GM12878 (cell line): ENCODE results near the gene PRORP. TPM values are rescaled to one million over a fixed set of nuclear protein-coding genes. Genes with fewer than 3 reads are reported as not detected.

Experiments used
- ATAC-seq: fragments of 200-7000 bp; cut with Tn5 transposase; 3 replicates; pipeline ENCODE4 v1.9.1; 2020; ENCODE audit warnings: mild to moderate bottlenecking, moderate library complexity
- BruUV-seq: library from RNA; stranded (reverse); fragments of 400-500 nt; replicated peaks from 2 replicates; lab custom pipeline; 2021; lab: Mats Ljungman, UMichigan
- CTCF ChIA-PET: fragments of 300-600 bp; sonication (Branson Sonifier 250); formaldehyde crosslinking; extraction: SDS; loops from one replicate; lab custom pipeline; 2021; ENCODE audit warnings: inconsistent platforms; lab: Yijun Ruan, JAX
- POLR2A ChIA-PET: fragments of 350-600 bp; formaldehyde crosslinking; extraction: SDS; loops from one replicate; lab custom pipeline; 2021; ENCODE audit warnings: inconsistent platforms; lab: Charles Lee
- RAD21 ChIA-PET: fragments of 300-600 bp; sonication (Branson Sonifier 250); formaldehyde crosslinking; loops from one replicate; lab custom pipeline; 2023; ENCODE audit warnings: antibody characterized with exemption; ENCODE audit not compliant: unreplicated experiment; lab: Charles Lee
- SMC1A ChIA-PET: fragments of 300-600 bp; sonication (Branson Sonifier 250); formaldehyde crosslinking; loops from one replicate; lab custom pipeline; 2023; ENCODE audit not compliant: unreplicated experiment, uncharacterized antibody; lab: Charles Lee
- DNase-seq: peaks from one replicate; pipeline ENCODE4 v3.0.0-alpha.2; 2011; ENCODE audit warnings: low read depth, low spot score
- FAIRE-seq: peaks from 3 replicates; lab custom pipeline; 2011; peaks lifted over from hg19 to GRCh38; lab: Jason Lieb, UNC
- H2AFZ ChIP-seq: 2 replicates; pipeline ENCODE4 v1.6.0; 2011; ENCODE audit warnings: low read depth, low read length, control low read depth; ENCODE audit not compliant: control insufficient read depth
- H3K27ac ChIP-seq: 2 replicates; pipeline ENCODE4 v1.5.1; 2011; ENCODE audit warnings: control low read depth; ENCODE audit not compliant: control insufficient read depth, insufficient read depth
- H3K27me3 ChIP-seq, 2 experiments: replicated peaks in 1 of 2; 2 replicates each; pipeline versions ENCODE4 v1.6.0 to v1.6.1; 2011; ENCODE audit warnings: low read length in 1 of 2; ENCODE audit not compliant: control insufficient read depth in 2 of 2, insufficient read depth in 2 of 2
- H3K36me3 ChIP-seq, 2 experiments: 2 replicates each; pipeline ENCODE4 v1.5.1; 2011; ENCODE audit warnings: low read length in 1 of 2; ENCODE audit not compliant: control insufficient read depth in 2 of 2, insufficient read depth in 2 of 2
- H3K4me1 ChIP-seq: 2 replicates; pipeline ENCODE4 v1.6.1; 2011; ENCODE audit warnings: mild to moderate bottlenecking, low read length, moderate library complexity, mixed read lengths; ENCODE audit not compliant: control insufficient read depth, insufficient read depth
- H3K4me2 ChIP-seq: 2 replicates; pipeline ENCODE4 v1.6.0; 2011; ENCODE audit warnings: control low read depth; ENCODE audit not compliant: control insufficient read depth, insufficient read depth
- H3K4me3 ChIP-seq: fragments of 200-600 bp; sonication (generic); 2 replicates; pipeline ENCODE4 v1.5.1; 2016
- H3K79me2 ChIP-seq: 2 replicates; pipeline ENCODE4 v1.6.0; 2011; ENCODE audit warnings: low read length; ENCODE audit not compliant: control insufficient read depth, insufficient read depth
- H3K9ac ChIP-seq: 2 replicates; pipeline ENCODE4 v1.8.0; 2011; ENCODE audit warnings: low read length, control low read depth, mixed read lengths; ENCODE audit not compliant: control insufficient read depth, insufficient read depth
- H3K9me3 ChIP-seq: replicated peaks from 3 replicates; pipeline ENCODE4 v1.5.1; 2011; ENCODE audit warnings: mild to moderate bottlenecking, low read length; ENCODE audit not compliant: control insufficient read depth, insufficient read depth
- H4K20me1 ChIP-seq: 2 replicates; pipeline ENCODE4 v1.6.0; 2011; ENCODE audit not compliant: control insufficient read depth, insufficient read depth
- EZH2 ChIP-seq: IDR thresholded peaks from 2 replicates; pipeline ENCODE4 v1.6.1; 2012; ENCODE audit warnings: low read depth, mild to moderate bottlenecking, control low read depth, inconsistent platforms, low read length, borderline replicate concordance; ENCODE audit not compliant: control insufficient read depth
- GABPA ChIP-seq: IDR thresholded peaks from 2 replicates; pipeline ENCODE4 v1.6.1; 2014; ENCODE audit warnings: antibody characterized with exemption, low read depth, mild to moderate bottlenecking, inconsistent platforms
- HDAC6 ChIP-seq: fragments of 200-600 bp; sonication (generic); IDR thresholded peaks from one replicate; pipeline ENCODE4 v1.8.0; 2017; ENCODE audit warnings: antibody characterized with exemption; ENCODE audit not compliant: unreplicated experiment
- HDGF ChIP-seq: fragments of 450-650 bp; IDR thresholded peaks from 2 replicates; pipeline ENCODE4 v1.6.1; 2016; ENCODE audit warnings: antibody characterized with exemption
- IKZF1 ChIP-seq: fragments of 450-650 bp; conservative IDR thresholded peaks from 2 replicates; pipeline ENCODE4 v1.6.1; 2017; ENCODE audit warnings: antibody characterized with exemption, mild to moderate bottlenecking
- IRF4 ChIP-seq: IDR thresholded peaks from 2 replicates; pipeline ENCODE4 v1.6.1; 2011; ENCODE audit warnings: low read depth, low read length
- NFXL1 ChIP-seq: fragments of 450-650 bp; IDR thresholded peaks from 2 replicates; pipeline ENCODE4 v1.6.1; 2017; ENCODE audit warnings: antibody characterized with exemption, mild to moderate bottlenecking, borderline replicate concordance
- NR2F1 ChIP-seq: fragments of 450-650 bp; conservative IDR thresholded peaks from 2 replicates; pipeline ENCODE4 v1.6.1; 2017; ENCODE audit warnings: mild to moderate bottlenecking
- NRF1 ChIP-seq: conservative IDR thresholded peaks from 2 replicates; pipeline ENCODE4 v1.6.1; 2011; ENCODE audit warnings: mild to moderate bottlenecking, low read depth, low read length, improper control_type of control experiment
- RFX5 ChIP-seq: IDR thresholded peaks from 2 replicates; pipeline ENCODE4 v1.6.1; 2011; ENCODE audit warnings: low read depth, low read length, improper control_type of control experiment
- SPI1 ChIP-seq: IDR thresholded peaks from 2 replicates; pipeline ENCODE4 v1.6.1; 2011; ENCODE audit warnings: low read depth, mild to moderate bottlenecking, low read length, moderate library complexity, borderline replicate concordance; ENCODE audit not compliant: insufficient read depth
- ZNF217 ChIP-seq: fragments of 450-650 bp; IDR thresholded peaks from 2 replicates; pipeline ENCODE4 v1.6.1; 2017; ENCODE audit warnings: antibody characterized with exemption, mild to moderate bottlenecking
- WGBS: methylation state at CpG from one replicate; pipeline ENCODE4 v1.1.6; 2016; ENCODE audit warnings: low lambda C conversion rate; ENCODE audit not compliant: insufficient replicate concordance, insufficient coverage; ENCODE audit errors: missing lambda C conversion rate; 5-methylcytosine and 5-hydroxymethylcytosine counted together
- in situ Hi-C: fragments of 300-500 bp; cut with MboI; formaldehyde crosslinking; loops from 9 replicates; pipeline ENCODE4 v1.14.3; 2018; ENCODE audit warnings: mixed read lengths
- intact Hi-C: fragments of 100-400 bp; cut with micrococcal nuclease; formaldehyde crosslinking; loops from one replicate; pipeline ENCODE4 v1.14.2; 2022; ENCODE audit not compliant: unreplicated experiment
- polyA plus RNA-seq, 11 experiments: library from polyadenylated mRNA; depleted of rRNA in 4 of 11; unstranded in 6 of 11; stranded (reverse) in 5 of 11; fragments of >200 nt; fragmentation: Nextera tagmentation in 4 of 11; fragmentation: Illumina TruSeq in 1 of 11; extraction: Ambion mirVana in 4 of 11; extraction: Trizol in 1 of 11; gene quantifications; 1 replicate in 1 of 11; 2 replicates in 10 of 11; pipeline versions ENCODE4 v1.2.1 to v1.2.3, GENCODE V29; 2011 to 2016; ENCODE audit warnings: inconsistent platforms in 2 of 11, missing spikeins in 2 of 11, low read depth in 1 of 11
- total RNA-seq, 4 experiments: library from RNA; depleted of rRNA in 3 of 4; stranded (reverse); fragments of >200 nt in 3 of 4; fragmentation: Illumina TruSeq in 1 of 4; extraction: Trizol in 1 of 4; gene quantifications; 2 replicates each; pipeline versions ENCODE4 v1.2.1 to v1.2.3, GENCODE V29; 2013 to 2021
- TF ChIP-seq, protein P1 (sequence below): fragments of 450-650 bp; IDR thresholded peaks from 2 replicates; pipeline ENCODE4 v1.6.1; 2016; ENCODE audit warnings: mild to moderate bottlenecking
- TF ChIP-seq, protein P2 (sequence below): IDR thresholded peaks from 2 replicates; pipeline ENCODE4 v1.6.1; 2012; ENCODE audit warnings: low read depth, low read length, improper control_type of control experiment
- TF ChIP-seq, protein P3 (sequence below): fragments of 450-650 bp; IDR thresholded peaks from 2 replicates; pipeline ENCODE4 v1.6.1; 2018; ENCODE audit warnings: mild to moderate bottlenecking, low read depth, moderate library complexity; ENCODE audit not compliant: partially characterized antibody

PRORP gene
- total and polyA plus RNA-seq, 10 of the 15 experiments (the other 5 are each of a cell fraction or from before 2014, with no cell fraction given) = 38.8 to 61.3 (median 46.7) TPM

DNA sequence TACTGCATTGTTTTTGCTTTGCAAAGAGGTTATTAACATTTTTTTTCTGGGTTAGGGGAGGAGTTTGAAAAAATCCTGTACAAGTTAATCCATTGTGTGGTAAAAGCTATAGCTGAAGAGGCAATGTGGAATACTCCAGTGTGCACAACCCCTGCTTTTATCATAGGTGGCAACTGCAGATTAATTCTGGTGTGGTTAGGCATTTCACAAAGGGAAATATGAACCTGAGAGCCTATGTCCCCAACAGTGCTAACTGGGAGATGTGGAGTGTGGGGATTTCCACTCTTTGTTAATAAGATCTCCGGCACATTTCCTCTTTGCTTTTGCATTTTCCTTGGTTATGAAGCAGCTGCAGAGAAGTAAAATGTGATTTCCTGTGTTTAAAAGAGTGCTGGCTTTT lies 33.6 kb downstream of the PRORP start (continued):
- TF ChIP-seq, protein P1, sequence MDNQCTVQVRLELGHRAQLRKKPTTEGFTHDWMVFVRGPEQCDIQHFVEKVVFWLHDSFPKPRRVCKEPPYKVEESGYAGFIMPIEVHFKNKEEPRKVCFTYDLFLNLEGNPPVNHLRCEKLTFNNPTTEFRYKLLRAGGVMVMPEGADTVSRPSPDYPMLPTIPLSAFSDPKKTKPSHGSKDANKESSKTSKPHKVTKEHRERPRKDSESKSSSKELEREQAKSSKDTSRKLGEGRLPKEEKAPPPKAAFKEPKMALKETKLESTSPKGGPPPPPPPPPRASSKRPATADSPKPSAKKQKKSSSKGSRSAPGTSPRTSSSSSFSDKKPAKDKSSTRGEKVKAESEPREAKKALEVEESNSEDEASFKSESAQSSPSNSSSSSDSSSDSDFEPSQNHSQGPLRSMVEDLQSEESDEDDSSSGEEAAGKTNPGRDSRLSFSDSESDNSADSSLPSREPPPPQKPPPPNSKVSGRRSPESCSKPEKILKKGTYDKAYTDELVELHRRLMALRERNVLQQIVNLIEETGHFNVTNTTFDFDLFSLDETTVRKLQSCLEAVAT = no peak
- TF ChIP-seq NR2F1 = no peak
- TF ChIP-seq EZH2 = no peak
- no peak for TF ChIP-seq ZNF217
- 0 out of 2 replicates have a peak, but pooled peaks have one; percentile 41 for TF ChIP-seq SPI1
- TF ChIP-seq, protein P2, sequence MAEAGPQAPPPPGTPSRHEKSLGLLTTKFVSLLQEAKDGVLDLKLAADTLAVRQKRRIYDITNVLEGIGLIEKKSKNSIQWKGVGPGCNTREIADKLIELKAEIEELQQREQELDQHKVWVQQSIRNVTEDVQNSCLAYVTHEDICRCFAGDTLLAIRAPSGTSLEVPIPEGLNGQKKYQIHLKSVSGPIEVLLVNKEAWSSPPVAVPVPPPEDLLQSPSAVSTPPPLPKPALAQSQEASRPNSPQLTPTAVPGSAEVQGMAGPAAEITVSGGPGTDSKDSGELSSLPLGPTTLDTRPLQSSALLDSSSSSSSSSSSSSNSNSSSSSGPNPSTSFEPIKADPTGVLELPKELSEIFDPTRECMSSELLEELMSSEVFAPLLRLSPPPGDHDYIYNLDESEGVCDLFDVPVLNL = no peak
- peak; percentile 71 for TF ChIP-seq IKZF1
- TF ChIP-seq NRF1 = no peak
- TF ChIP-seq, all 136 proteins: peak for 9

DNA sequence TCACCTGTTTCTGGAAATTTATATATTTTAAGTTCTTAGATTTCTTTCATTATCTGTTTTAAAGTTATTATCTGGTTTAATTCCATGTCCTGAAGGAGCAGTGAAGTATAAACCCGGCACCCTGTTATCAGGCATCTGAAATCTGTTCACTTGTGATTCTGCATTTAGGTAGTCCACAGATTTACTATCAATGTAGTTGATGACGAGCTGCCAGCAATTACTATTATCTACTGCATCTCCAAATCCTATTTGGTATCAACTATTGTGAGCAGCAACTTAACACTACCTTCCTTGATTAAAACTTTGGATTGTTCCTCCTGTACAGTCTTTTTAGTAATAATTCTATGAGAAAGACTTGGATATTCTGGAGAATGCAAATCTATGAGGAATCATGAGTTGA lies 36.1 kb downstream of the PRORP start:
- H3K4me2 ChIP-seq = no peak overlapping the region
- H3K27me3 ChIP-seq = no peaks in the 10 kb centered on the region
- H3K9me3 ChIP-seq = no peaks in the 10 kb centered on the region
- H3K36me3 ChIP-seq = 0 out of 4 replicates have a peak, but pooled peaks cover 1 to 6% of the 10 kb centered on the region in 2 experiments
- FAIRE-seq (no peak), DNase-seq (no peak), ATAC-seq (no peak)
- BruUV-seq = no TSS peak
- WGBS = 98% methylated on average over 2 of the region's 2 CpGs
- TF ChIP-seq RFX5 (no peak), HDAC6 (no peak), HDGF (no peak), IRF4 (no peak), NFXL1 (no peak), GABPA (no peak)
- TF ChIP-seq, protein P3, sequence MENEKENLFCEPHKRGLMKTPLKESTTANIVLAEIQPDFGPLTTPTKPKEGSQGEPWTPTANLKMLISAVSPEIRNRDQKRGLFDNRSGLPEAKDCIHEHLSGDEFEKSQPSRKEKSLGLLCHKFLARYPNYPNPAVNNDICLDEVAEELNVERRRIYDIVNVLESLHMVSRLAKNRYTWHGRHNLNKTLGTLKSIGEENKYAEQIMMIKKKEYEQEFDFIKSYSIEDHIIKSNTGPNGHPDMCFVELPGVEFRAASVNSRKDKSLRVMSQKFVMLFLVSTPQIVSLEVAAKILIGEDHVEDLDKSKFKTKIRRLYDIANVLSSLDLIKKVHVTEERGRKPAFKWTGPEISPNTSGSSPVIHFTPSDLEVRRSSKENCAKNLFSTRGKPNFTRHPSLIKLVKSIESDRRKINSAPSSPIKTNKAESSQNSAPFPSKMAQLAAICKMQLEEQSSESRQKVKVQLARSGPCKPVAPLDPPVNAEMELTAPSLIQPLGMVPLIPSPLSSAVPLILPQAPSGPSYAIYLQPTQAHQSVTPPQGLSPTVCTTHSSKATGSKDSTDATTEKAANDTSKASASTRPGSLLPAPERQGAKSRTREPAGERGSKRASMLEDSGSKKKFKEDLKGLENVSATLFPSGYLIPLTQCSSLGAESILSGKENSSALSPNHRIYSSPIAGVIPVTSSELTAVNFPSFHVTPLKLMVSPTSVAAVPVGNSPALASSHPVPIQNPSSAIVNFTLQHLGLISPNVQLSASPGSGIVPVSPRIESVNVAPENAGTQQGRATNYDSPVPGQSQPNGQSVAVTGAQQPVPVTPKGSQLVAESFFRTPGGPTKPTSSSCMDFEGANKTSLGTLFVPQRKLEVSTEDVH = no peak
- ChIA-PET CTCF (interaction anchor here (1.7 to 2.3 kb wide), 5 partner anchors 15 to 263 kb away, joined by 4 to 10 read pairs (median 6); no protein-coding TSS in a partner anchor), POLR2A (interaction anchor here (1.1 to 2.7 kb wide), 5 partner anchors 11 to 258 kb away, joined by 3 to 10 read pairs (median 4); partner anchors contain the start of gene NFKBIA), RAD21 (interaction anchor here (1.7 kb wide), 1 partner anchor 247 kb away, joined by 5 read pairs; no protein-coding TSS in a partner anchor), SMC1A (interaction anchor here (0.7 to 5.9 kb wide), 8 partner anchors 8 to 264 kb away, joined by 3 to 41 read pairs (median 3); partner anchors contain the start of gene NFKBIA)
- H3K4me1 ChIP-seq = peaks cover 19% of the 10 kb centered on the region
- intact Hi-C loops (no loop called here), in situ Hi-C loops (no loop called here)
- peaks cover 3% of the 10 kb centered on the region for H3K79me2 ChIP-seq
- H4K20me1 ChIP-seq = no peaks in the 10 kb centered on the region
- no peak overlapping the region for H2AFZ ChIP-seq
- H3K9ac ChIP-seq = no peak overlapping the region
- no peak overlapping the region for H3K27ac ChIP-seq
- H3K4me3 ChIP-seq = no peak overlapping the region
